HG03103 (cell line): Measurements from ENCODE around the gene ACLY.

Experiments used
- ATAC-seq: cut with Tn5 transposase; IDR thresholded peaks from one replicate; pipeline ENCODE4 v1.9.1; 2021; ENCODE audit warnings: low read depth; ENCODE audit not compliant: unreplicated experiment

ACLY gene

DNA sequence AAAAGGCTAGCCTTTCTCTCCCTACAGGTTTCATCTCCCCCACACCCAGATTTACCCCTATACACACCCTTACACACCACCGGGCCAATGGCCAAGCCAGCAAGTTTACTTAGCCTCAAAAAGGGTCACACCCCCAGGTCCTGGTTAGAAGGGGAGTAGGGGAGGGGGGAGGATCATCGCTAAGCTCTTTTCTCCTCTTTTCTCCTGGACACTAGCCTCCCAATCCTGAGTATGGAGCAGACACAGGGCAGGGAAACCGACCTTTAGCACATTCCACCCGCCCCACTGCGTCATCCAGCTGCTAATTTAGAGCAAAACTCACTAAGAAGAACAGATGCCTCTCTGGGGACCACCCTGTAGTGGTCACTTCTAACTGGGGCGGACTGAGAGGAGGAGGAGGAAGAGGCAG is 4.4 kb downstream of the ACLY start:
- no peak for ATAC-seq

DNA sequence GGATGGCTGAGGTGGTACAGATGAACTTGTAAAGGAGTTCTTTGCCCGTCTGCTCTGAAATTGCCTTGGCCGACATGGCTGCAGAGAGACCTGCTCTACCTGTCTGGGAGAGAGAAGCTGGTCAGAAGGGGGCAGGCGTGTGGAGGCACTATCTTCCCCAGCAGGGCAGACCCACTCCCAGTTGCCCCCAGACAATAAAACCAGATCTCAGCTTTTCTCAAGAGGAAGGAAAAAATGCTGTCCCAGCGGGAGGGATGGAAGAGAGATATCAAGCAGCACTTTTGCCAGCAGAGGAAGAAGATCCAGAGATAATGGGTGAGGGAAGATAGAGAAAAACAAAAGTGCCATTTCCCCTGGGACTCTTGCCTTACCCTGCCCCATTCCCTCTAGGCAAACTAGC is 5.0 kb downstream of the ACLY start:
- no peak for ATAC-seq

DNA sequence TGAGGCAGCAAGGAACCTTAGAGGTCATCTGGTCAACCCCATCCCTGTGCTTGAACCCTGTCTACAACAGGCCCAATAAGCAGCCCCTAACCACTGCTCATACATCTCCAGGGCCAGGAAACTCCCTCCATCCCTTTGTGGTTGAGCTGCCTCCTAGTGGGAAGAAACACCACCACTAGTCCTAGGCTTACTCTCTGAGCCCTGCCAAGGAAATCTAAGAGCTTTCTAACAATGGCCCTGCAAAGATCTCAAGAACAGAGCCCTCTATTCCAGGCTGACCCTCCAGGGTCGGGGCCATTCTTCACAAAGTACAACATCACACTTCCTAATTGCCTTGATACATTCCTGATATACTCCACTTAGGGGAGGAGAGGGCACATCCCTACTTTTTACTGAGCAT is 5.8 kb downstream of the ACLY start:
- ATAC-seq, result no peak

DNA sequence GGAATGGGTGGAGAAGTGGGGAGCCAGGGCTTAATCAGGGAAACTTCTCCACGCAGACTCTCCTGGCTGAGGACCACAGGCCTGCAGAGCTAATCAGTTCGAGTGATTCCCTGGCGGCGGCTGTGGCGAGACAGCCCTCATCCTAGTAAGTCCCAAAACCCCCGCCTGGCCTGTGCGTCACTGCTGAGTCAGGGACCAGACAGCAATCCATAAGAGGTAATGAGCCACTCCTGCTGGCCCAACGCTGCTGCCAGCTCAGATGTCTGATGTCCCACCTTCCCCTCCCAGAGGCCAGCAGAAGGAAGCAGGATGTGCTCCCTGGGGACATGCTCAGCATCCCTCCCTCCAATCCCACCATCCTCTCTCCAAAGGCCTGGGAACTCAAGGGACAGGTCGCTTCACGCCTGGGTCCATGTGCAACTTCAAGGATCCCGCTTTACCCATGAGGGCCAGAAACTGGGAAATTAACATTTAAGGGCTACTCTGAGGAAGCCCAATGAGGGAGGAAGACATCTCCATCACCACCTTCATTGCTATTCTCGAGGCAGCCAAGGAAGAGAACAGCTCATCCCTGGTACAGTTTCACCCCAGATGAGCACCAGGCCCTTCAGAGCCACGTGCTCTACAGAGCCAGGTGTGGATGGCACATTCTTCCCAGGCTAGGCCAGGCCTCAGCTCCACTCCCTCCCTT is 7.9 kb downstream of the ACLY start:
- no peak for ATAC-seq

DNA sequence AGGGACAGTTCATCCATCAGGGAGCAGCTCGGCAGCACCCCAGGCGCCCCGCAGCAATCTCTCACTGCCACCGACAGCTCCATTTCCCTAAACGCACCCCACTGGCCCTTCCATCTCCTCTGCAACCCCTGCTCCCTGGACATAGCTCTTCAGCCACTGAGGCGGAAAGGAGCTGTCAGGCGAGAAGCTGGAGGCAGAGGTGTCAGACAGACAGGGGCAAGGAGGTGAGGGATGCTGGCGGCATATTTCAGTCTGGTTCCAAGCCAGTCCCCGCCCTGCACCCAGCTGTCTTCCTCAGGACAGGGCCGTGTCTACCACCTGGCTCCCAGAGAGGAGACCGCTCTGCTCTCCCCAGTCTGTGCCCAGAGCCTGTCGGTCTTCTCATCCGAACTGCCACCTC is 9.7 kb downstream of the ACLY start:
- no peak for ATAC-seq

DNA sequence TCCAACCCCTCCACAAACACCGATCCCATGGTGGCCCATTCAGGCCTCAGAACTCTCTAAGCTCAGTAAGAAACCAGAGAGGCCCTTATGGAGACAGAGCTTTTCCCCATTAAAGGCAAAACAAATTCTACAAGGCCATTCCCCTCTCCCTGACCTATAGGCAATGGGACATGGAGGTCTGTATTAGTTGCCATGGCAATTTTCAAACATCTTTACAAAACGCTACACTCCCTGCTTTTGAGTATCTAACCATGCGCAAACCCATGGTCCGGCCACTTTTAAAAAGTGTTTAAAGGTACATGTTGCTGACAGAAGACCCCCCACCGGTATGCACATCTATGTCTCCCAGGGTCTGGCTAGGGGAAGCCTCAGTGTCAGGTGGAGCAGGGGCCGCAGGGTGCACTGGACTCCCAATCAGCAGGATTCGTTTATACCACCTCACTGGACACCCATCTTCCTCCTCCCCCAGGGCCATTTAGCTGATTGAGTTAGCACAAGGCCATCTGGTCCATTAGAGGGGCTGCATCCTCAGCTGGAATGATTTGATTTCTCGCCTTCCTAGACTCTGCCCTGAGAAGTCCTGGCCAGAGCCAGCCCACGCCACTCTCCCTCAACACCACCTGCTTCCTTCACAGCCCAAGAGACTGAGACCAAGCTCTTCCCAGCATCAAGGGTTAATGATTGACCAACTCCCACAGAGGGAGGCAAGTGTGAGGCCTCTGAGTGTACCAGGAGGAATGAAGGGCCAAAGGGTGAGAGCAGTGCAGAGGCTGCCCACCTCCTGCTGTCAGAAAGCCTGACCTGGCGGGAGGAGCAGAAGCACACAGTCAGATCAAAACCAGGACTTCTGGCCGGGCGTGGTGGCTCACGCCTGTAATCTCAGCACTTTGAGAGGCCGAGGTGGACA is 10.9 kb downstream of the ACLY start:
- no peak for ATAC-seq

DNA sequence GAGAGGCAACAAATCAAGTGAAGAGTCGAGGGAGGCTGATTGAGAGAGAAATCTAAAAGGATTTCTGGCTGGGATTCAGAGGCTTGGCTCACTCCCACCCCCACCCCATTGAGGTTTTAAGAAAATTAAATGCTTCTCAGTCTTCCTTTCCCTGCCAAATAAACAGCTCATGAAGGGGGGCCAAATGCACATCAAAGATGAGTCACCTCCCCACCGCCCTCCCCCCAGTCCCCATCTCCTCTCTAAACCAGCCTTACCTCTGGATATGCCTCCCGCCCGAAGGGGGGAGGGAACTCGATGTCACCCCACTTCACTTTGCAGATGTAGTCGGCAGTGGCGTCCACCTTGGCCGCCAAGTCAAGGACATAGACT is 11.6 kb downstream of the ACLY start:
- ATAC-seq, result no peak

DNA sequence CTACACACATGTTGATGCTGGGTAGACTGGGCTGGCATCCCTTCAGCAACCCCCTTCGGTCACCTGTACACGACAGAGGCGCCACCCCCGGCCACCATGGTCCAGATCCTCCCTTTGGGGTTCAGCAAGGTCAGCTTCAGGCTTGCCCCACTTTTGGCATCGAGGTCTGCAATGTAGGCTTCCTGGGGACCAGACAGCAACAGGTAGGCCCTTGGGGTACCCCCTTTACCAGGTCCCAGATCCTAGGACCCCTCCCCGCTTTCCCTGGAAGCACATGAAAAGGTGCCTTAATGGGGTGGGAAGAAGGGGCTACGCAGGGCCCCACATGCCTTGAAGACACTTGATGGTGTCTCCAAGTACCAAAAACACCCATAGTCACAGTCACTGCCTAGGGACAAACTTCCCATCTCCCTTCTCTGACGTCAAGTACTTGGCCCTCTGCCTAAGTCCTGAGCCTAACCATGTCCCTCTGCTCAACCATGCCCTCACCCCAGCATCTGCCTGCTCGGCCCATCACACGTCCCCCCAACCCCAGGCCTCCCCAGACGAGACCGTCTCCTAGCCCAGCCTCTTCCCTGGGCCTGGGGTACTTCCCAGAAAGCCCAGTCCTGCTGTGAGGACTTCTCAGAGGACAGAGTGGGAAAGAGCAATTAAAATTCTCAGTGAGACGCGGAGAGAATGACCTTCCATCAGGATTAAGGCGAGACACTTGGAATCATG is 12.1 kb downstream of the ACLY start:
- no peak for ATAC-seq

DNA sequence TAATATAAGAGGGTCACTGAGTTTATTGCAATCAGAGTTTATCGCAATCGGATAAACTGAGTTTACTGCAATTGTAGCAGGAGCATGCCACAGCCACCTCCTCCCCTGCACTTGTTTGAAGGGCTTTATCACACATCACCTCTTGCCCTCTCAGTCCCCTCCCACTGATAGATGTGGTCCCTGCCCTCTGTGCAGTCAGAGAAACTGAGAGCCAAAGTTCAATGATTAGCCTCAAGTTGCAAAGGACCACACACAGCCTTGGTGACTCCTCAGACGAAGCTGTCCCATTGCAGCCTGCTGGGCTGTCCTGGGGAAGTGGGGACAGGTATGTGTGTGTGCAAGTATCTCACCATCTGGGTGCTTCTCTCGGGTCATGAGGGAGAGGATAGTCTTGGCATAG is 13.6 kb downstream of the ACLY start:
- no peak for ATAC-seq

DNA sequence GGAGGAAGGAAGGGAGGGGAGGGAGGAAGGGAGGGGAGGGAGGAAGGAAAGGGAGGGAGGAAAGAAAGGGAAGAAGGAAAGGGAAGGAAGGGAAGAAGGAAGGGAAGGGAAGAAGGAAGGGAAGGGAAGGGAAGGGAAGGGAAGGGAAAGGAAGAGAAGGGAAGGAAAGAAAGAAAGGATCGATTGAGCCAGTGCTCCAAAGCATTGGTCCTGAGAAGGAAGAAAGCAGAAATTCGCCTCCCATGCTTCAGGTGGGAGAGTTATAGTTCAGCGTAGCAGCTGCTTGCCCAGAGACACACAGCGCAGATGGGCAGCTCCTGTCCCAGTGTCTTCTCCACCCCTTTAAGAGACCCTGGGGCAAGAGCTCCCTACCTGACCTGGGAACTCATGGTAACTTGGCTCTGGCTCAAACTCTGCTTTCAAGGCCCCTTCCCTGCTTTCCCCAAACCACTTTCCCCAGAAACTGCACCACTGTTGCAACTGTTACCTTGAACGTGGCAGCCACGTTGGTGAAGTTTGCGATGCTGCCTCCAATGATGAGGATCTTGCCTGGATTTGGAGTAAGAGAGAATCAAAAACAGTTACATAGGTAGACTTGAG is 14.4 kb downstream of the ACLY start:
- no peak for ATAC-seq

DNA sequence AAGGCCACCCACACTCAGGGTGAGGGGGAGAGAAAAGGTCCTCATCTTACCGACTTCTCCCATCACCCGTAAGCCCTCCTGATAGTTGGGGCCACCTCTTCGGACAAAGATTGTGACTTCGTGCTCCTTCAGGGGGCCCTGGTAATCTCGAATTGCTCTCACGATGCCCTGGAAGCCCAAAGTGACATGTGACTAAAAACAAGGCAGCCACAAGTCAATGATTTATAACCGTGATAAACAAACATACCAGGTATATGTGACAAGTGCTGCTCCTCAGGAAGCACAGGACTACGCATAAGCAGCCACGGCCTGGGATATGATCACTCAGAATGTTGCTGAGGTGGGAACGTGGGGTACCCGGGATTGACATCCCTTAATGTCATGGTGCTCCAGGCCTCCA is 17.1 kb downstream of the ACLY start:
- no peak for ATAC-seq

DNA sequence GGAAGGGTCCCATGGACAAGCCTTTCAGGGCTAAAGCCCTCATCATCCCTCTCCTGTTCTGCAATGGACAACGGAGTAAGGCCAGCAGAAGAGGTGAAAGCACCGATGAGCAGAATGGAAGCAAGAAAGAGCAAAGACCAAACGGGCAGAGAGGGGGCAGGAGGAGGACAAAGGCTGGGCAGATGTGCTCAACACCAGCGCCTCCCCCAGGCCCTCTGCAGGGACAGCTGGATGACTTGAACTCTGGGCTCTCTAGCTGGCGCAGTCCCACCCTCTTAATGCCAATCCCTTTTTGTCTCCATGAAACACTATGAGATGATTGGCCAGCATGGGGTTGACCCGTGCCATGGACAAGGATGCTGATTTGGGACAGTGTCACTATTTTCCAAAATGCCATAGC is 22.0 kb downstream of the ACLY start:
- ATAC-seq, result no peak

DNA sequence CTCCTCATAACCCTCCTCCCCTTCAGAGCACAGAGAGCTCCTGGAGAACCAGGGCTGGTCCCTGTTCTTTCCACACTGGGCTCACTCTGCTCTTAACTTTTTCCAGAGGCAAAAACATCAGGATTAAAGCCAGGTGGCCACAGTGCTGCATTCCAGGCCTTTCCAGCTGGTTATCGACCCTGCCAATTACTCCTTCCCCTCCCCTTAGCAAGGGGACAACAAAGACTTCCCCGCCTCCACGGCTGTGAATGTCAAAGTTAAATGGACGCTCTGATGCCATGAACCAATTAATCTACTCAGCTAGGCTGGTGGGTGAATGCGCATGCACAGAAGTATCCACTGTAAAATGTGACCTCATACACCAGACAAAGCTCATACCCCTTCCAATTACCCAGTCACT is 23.1 kb downstream of the ACLY start:
- no peak for ATAC-seq

DNA sequence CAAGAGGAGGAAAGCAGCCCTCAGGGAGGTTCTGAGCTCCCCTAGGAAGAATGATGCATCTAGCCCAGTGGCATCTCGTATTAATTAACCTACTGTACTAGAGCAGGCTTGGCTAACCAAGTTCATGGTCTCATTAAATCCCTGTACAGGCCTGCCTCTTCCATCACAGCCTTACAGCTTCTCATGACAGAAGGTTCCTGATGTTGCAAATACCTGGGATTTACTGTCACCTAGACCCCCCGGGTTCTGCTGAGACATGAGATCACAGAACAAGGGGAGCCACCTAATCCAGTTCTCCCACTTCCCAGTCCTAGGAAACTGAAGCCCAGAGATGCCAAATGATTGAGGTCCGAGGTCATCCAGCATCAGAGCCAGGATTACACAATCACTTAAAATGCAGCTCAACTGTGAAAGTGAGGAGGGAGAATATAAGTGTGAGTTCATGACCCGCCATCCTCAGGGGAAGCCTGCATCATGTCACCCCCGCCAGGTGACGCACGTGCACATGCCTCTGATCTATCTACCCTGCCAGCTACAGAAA is 23.9 kb downstream of the ACLY start:
- ATAC-seq, result no peak

DNA sequence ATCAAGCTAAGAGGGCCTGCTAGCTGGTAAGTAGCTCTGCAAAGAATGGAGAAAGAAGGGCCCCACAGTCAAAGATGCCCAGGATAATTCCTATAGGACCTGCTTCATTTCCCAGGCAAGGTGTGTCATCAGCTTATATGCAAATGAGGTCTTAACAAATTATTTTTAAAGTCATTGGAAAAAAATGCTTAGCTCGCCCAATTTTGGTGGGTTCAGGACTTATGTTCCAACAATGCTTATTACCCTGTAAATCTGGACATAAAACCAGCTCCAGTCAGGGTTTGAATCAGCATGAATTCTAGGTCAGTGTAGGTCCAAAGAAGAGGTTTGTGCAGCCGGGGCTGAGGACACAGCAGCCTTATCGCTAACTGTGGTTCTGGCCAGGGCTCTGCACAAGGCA is 25.4 kb downstream of the ACLY start:
- no peak for ATAC-seq

DNA sequence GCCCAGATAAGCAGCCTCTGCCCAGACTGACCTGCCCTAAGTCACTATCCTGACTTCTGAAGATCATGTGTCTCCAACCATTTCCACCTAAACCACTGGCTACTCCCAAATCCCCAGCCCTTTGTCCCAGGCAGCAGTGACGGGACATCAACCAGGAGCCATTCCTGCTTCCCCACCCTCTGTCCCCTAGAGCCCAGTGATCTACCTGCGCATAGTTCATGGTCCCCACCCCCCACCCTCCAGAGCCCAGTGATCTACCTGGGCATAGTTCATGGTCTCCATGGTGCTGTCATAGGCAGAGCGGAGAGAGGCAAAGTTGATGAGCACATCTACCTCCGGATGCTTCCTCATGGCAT is 26.8 kb downstream of the ACLY start:
- ATAC-seq, result no peak

DNA sequence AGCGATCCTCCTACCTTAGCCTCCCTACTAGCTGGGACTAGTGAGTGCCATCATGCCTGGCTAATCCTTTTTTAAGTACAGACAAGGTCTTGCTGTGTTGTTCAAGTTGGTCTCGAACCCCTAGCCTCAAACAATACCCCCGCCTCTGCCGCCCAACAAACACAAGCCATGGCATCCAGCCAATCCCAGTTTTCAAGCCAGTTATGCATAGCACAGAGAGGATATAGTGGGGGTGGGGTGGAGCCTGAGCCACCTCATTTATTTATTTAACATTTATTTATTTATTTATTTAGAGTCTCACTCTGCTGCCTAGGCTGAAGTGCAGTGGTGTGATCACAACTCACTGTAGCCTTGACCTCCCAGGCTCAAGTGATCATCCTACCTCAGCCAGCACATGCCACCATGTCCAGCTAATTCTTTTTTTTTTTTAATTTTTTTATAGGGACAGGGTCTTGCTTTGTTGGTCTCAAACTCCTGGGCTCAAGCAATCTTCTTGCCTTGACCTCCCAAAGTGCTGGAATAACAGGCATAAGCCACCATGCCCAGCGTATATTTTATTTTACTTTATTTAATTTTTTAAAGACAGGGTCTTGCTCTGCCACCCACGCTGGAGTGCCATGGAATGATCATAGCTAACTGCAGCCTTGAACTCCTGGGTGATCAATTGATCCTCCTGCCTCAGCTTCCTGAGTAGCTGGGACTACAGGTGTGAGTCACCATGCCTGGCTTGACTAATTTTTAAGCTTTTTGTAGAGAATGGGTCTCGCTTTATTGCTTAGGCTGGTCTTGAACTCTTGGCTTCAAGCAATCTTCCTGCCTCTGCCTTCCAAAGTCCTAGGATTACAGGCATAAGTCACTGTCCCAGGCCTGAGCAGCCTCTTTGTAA is 27.4 kb downstream of the ACLY start:
- ATAC-seq, result no peak

DNA sequence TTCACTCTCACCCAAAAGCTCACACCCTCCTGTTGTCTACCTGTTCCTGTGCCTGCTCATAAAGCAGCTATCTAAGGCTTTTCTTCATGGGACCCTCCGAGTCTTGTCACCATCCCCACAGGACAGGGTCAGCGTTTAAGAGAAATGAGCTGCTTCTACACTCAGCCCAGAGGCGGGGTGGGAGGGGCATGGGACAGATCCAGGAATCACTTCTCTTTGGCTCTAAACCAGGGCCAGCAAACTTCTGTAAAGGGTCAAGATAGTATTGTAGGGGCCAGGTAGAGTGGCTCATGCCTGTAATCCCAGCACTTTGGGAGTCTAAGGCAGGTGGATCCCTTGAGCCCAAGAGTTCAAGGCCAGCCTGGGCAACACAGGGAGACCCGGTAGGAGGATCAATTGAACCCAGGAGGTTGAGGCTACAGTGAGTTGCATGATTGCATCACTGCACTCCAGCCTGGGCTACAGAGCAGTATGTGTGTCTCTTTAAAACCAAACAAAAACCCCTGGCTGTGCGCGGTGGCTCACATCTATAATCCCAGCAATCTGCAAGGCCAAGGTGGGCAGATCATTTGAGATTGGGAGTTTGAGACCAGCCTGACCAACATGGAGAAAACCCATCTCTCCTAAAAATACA is 30.3 kb downstream of the ACLY start:
- no peak for ATAC-seq

DNA sequence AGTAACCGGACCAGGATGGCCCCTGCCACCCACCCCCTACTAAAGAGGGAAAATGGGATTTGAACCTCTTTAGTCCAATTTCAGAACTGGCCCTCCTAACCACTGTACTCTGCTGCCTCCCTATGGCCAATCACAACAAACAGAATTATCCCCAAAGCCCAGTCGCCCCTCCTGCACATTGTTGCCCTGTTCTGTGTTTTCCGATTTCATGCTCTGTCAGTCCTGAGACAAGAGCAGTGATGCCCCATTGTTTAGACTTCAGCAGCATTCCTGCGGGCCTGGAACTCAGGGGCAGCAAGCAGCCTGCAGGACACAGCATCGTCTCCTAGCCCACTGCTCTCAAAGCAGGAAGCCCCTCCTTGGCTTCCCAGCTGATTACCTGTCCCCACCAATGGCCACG is 33.0 kb downstream of the ACLY start:
- no peak for ATAC-seq

DNA sequence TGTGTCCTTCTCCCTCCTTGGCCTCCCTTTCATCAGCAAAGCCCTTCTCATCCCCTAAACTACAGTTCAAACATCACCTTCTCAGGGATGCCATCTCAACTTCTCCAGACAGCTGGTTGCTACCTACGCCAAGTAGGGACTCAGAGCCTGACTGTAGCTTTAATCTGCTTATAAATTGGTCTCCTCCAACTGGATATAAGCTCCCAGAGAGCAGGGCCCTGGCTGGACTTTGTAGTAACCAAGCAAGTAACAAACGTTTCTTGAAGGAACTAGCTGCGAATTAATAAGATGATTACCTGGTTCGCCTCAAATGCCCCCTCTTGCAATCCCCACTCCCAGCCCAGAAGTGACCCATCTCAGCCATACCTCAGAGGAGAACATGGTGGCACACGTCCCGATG is 36.0 kb downstream of the ACLY start:
- no peak for ATAC-seq
